HL-60/S4 (cell line): ENCODE results near the gene CLTCL1.

Source experiments
- in situ Hi-C: fragments of 300-500 bp; cut with MboI; formaldehyde crosslinking; loops from 2 replicates; pipeline ENCODE4 v1.14.3; 2022; ENCODE audit warnings: low sequenced_read_pairs

Gene CLTCL1

DNA sequence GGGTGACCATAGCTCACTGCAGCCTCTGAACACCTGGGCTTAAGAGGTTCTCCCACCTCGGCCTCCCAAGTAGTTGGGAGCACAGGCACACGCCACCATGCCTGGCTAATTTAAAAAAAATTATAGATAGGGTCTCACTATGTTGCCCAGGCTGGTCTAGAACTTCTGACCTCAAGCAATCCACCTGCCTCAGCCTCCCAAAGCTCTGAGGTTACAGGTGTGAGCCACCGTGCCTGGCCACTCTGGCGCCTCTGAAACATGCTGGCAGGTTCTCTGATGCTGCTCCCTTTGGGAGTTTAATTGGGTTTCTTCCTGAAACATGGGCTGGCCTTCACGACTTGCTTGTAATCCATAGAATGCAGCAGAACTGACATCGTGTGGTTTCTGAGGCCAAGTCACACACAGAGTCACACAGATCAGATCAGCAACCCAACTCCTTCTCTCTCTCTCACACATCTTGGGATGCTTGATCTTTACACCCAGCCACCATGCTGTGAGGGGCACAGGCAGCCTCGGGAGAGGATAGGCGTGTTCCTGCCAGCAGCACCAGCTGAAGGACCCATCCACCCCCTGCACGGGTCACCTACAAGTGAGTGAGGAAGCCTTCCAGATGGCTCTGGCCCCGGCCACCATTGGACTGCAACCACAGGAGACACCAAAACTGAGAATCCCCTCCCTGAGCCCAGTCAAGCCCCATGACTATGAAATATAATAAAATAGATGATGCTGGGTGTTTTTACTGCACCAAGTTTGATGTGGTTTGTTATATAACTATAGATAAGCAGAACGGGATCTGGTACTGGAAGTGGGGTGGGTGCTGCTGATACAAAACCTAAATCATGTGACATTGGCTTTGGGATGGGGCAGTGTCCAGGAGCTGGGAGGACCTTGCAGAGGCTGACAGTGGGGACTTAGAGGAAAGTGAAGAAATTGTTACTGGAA, 138.3 kb downstream of the CLTCL1 start:
- in situ Hi-C loops: no loop called here

DNA sequence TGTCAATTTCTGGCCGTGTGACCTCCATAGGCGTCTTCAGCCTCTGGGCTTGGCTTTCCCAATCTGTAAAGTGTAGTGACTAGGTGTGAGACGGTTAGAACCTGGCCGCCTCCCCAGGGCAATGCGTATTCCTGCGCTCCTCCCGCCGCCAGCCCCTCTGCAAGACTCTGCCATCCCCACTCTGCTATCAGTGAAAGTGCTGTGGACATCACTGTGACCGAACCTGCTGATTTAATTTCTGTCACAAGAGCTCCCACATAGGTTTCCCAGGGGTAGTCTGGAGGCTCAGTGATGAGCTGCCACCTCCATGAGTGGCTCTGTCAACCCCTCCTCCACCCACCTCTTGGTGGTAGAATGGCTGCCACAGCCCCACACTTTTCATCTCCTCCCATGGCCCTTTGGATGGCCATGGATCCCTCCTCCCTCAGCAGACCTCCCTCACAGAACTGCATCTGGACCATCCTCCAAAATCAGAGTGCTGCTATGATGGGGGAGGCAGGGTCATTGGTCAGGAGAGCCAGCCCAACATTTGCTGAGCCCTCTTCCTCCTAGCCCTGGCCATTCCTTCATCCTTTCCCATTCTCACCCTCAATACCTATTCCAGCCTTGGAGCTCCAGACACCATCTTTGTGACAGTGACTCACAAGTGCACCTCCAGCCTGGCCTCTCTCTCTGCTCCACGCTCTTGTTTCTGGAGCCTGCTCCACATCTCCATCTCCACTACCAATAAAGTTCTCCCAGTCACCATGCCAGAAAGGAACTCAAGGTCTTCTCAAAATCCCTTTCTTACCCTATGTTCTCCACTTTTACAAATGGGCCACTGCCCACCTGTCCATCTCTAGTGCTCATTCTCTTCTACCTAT, 140.0 kb downstream of the CLTCL1 start:
- in situ Hi-C loops: no loop called here

DNA sequence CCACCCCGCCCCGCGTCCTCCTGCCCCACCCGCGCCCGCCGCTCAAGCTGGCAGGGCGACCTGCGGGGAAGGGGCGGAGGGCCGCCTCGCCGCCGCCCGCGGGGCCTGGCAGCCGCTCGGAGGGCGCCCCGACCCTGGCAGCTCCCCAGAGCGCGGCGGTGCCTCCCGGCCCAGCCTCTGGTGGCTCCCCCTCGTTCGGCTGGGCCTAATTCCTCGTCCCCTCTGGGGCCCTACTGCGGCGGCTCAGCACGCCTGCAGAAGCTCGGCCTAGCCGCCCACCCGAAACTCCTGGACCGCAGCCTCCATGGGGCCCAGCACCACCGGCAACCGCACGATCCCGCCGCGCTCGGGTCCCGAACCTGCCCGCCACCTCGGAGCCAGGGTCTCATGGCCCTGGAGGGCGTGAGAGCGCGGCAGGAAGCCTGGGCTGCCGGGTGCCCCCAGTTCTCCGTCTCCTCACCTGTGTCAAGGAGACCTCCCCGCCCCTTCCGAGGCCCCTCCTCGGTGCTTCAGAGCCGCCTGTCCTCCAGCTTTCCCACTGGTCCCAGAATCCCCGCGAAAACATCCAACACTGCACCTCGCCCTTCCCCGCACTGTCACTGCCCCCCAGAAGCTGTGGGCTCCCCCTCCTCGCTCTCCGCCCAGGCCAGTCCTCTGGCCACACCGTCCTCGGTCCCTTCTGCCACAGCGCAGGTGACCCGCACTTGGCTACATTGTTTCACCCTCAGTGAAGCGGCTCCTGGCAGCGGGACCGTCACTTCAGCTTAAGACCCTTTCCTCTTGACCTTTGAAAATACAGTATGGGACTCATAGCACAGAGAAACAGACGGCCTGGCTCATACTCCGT, 140.8 kb downstream of the CLTCL1 start:
- in situ Hi-C loops: no loop called here

- in situ Hi-C loops: no loop called here
Observed at GRCh38 chr22:19149991-19150390, 141.5 kb downstream of the CLTCL1 start, which contains the start of gene GSC2. Gene GSC2, minus strand, starts transcription at chr22:19150292. Its CDS starts 9 bp downstream, at chr22:19150283.

- in situ Hi-C loops: no loop called here
Observed at GRCh38 chr22:19149047-19149883, 142.3 kb downstream of the CLTCL1 start.

DNA sequence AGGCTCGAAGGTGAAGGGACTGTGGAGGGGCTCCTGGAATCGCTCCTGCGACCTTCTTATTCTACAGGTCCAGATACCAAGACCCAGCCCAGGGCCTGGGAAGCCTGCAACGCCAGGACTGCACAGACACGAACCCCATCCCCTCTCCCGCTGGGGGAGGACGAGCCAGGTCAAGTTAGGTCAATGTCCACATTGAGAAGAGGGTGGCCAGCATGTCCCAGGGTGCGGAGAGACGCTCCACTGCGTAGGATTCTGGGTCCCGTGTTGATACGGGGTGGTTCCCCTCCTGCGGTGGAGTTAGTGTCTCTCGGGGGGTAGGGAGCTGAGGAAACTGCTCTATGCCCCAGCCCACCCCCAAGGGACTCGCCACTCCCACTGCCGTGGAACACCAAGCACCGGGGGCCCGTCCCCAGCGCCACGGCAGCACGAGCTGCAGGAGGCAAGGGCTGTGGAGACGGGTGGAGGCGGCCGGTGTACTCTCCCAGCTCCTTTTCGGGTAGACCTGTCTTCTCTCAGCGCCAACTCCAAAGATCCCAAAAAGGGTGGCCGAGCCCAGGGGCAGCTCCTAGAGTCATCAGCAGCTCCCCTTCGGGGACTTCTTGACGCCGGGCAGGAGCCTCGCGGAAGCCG, 143.0 kb downstream of the CLTCL1 start:
- in situ Hi-C loops: no loop called here

DNA sequence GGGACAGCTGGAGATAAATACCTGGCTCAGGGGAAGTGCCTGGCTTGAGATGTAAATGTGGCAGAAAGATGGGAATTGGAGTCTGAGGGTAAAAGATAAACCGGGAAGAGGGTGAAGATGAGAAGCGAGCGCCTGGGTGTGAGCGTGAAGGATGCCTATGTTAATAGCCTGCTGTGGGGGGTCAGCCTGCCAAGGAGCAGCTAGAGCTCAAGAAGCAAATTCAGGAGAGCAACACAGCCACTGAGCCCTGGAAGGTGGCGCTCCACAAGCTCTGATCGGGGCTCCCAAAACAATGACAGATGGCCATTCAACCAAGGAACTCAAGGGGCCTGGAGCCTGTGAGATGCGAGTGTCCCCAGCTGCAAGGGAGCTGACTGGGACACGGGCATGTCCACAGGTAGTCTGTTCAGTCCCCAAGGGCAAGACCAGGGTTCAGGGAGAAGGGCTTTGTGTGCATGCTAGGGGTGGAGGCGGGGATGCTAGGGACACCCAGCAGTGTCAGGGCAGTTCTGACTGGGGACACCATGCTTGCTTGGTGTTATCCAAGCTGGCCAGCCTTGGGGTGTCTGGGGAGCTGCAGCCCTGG, 144.2 kb downstream of the CLTCL1 start:
- in situ Hi-C loops: no loop called here

- in situ Hi-C loops: no loop called here
Observed at GRCh38 chr22:19146215-19146968, 145.1 kb downstream of the CLTCL1 start.

- in situ Hi-C loops: no loop called here
Observed at GRCh38 chr22:19143967-19144400, 147.5 kb downstream of the CLTCL1 start.

DNA sequence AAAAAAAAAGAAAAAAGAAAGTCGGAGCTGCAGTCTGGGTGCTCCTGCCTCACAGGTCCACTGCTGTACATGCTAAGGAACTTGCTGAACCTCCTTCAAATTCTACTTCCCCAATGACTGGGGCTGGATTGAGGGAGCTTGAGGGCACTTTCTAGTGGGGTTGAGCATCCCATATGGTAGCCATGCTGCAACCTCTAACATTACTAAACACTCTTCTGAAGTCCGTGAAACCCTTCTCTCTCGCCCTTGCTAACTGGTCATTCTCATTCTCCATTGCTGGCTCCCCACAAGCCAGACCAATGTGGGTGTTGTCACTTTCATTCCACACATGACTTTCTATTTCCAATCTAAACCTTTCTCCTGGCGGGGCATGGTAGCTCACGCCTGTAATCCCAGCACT, 148.3 kb downstream of the CLTCL1 start:
- in situ Hi-C loops: no loop called here

DNA sequence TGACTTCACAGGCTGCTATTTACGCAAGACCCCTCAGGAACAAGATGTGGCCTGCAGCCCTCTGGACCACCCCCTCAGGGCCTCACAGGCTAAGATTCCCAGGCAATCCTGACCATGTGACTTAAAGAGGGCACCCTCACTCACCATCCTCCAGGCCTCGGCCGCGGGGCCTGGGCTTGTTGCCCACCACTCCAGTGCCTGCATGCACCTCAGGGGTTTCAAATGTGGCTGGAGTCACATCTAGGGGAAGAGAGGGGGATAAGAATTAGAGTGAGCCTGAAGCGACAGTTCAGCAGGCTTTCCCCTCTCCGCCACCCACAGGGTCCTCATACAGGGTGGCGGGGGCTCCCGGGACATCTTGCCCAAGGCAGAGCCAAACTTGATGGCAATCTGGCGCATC, 149.1 kb downstream of the CLTCL1 start:
- in situ Hi-C loops: no loop called here

- in situ Hi-C loops: no loop called here
Observed at GRCh38 chr22:19139974-19140373, 151.5 kb downstream of the CLTCL1 start.

- in situ Hi-C loops: no loop called here
Observed at GRCh38 chr22:19139001-19139356, 152.5 kb downstream of the CLTCL1 start.

GRCh38 chr22:19138217-19139000, 153.1 kb downstream of the CLTCL1 start:
- in situ Hi-C loops: no loop called here

- in situ Hi-C loops: no loop called here
Observed at GRCh38 chr22:19137384-19138216, 153.9 kb downstream of the CLTCL1 start.

GRCh38 chr22:19136915-19137314, 154.6 kb downstream of the CLTCL1 start:
- in situ Hi-C loops: no loop called here

- in situ Hi-C loops: no loop called here
Observed at GRCh38 chr22:19134874-19135273, 156.6 kb downstream of the CLTCL1 start.
